SKM-1 treated with dmso at 0.1 percent for 144 hours (cell line): ENCODE measurements around the gene HSPA12A.

Source experiments
- DNase-seq: peaks from one replicate; lab custom pipeline; 2025; ENCODE audit not compliant: unreplicated experiment; lab: John Stamatoyannopoulos, UW

The HSPA12A gene

GRCh38 chr10:116694243-116694926 lies 48.0 kb downstream of the HSPA12A start:
- no peak for DNase-seq

- no peak for DNase-seq
These were observed 50.1 kb downstream of the HSPA12A start for GRCh38 chr10:116692225-116692624.

- DNase-seq = no peak
These were observed 50.7 kb downstream of the HSPA12A start for GRCh38 chr10:116691635-116692034.

- no peak for DNase-seq
These were observed 51.7 kb downstream of the HSPA12A start for GRCh38 chr10:116690356-116691322.

GRCh38 chr10:116689744-116690143 lies 52.6 kb downstream of the HSPA12A start:
- no peak for DNase-seq

- no peak for DNase-seq
These were observed 53.4 kb downstream of the HSPA12A start for GRCh38 chr10:116688741-116689495.

- no peak for DNase-seq
These were observed 54.1 kb downstream of the HSPA12A start for GRCh38 chr10:116688241-116688711.

GRCh38 chr10:116687633-116688032 lies 54.7 kb downstream of the HSPA12A start:
- no peak for DNase-seq

GRCh38 chr10:116686632-116687031 lies 55.7 kb downstream of the HSPA12A start:
- DNase-seq = no peak

- DNase-seq = no peak
These were observed 56.6 kb downstream of the HSPA12A start for GRCh38 chr10:116685807-116686206.

- DNase-seq = no peak
These were observed 57.6 kb downstream of the HSPA12A start for GRCh38 chr10:116684781-116685180.

- no peak for DNase-seq
These were observed 58.5 kb downstream of the HSPA12A start for GRCh38 chr10:116683821-116684220.

- no peak for DNase-seq
These were observed 59.2 kb downstream of the HSPA12A start for GRCh38 chr10:116683166-116683565.

- DNase-seq = no peak
These were observed 63.0 kb downstream of the HSPA12A start for GRCh38 chr10:116679351-116679750.

GRCh38 chr10:116676633-116677032 lies 65.7 kb downstream of the HSPA12A start:
- no peak for DNase-seq

- no peak for DNase-seq
These were observed 66.2 kb downstream of the HSPA12A start for GRCh38 chr10:116676118-116676517.

GRCh38 chr10:116674901-116675423 lies 67.4 kb downstream of the HSPA12A start:
- DNase-seq = no peak

- DNase-seq = no peak
These were observed 68.5 kb downstream of the HSPA12A start for GRCh38 chr10:116673866-116674265.

GRCh38 chr10:116672891-116673290 lies 69.5 kb downstream of the HSPA12A start:
- DNase-seq = no peak

- no peak for DNase-seq
These were observed 71.0 kb downstream of the HSPA12A start for GRCh38 chr10:116671274-116671926.
